ENCODE measurements around the gene ATP1A1.

The ATP1A1 gene

DNA sequence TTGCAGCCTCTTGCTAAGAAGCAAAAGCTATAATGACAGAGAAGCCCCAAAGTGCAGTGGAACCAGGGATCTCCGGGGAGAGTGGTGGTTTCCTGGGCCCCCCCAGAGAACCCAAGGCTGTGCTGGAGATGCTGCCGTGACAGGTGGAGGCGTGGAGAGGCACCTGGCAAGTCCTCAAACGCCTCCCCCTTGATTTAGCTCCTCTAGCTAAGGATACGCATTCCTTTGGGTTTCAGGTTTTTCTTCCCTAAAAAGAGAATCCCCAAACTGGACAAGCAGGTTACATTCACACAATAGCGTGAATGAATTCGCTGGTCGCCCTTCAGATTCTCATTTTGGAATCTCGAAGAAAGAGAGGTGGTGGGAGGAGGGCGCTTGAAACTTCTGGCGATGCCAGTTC is 853 bp upstream of the ATP1A1 start:
- TF ChIP-seq EZH2phosphoT487 (conservative IDR thresholded peaks at IDR 0.05; ENCODE audit: low read length), result no peak
- TF ChIP-seq, protein P1, sequence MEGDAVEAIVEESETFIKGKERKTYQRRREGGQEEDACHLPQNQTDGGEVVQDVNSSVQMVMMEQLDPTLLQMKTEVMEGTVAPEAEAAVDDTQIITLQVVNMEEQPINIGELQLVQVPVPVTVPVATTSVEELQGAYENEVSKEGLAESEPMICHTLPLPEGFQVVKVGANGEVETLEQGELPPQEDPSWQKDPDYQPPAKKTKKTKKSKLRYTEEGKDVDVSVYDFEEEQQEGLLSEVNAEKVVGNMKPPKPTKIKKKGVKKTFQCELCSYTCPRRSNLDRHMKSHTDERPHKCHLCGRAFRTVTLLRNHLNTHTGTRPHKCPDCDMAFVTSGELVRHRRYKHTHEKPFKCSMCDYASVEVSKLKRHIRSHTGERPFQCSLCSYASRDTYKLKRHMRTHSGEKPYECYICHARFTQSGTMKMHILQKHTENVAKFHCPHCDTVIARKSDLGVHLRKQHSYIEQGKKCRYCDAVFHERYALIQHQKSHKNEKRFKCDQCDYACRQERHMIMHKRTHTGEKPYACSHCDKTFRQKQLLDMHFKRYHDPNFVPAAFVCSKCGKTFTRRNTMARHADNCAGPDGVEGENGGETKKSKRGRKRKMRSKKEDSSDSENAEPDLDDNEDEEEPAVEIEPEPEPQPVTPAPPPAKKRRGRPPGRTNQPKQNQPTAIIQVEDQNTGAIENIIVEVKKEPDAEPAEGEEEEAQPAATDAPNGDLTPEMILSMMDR (IDR thresholded peaks at IDR 0.05; ENCODE audit: insufficient read depth, low read length, poor library complexity, severe bottlenecking), result no peak
- Histone ChIP-seq H2AFZ (ENCODE audit: low read depth, low read length, severe bottlenecking) (peak overlapping the region; percentile 98), H3K4me3 (ENCODE audit: insufficient read depth, low read length, poor library complexity, severe bottlenecking) (peak overlapping the region; percentile 98), H3F3A (ENCODE audit: insufficient read depth) (no peaks in the 10 kb centered on the region), H3K9me3 (ENCODE audit: insufficient read depth, low read length) (no peaks in the 10 kb centered on the region), H3K9me2 (replicated peaks; ENCODE audit: insufficient read depth, low read length) (no peaks in the 10 kb centered on the region), H3K9ac (ENCODE audit: low read length) (no peak overlapping the region), H4K20me1 (ENCODE audit: low read depth, low read length) (peaks cover 18% of the 10 kb centered on the region; the same call in 1 of the 2 replicates), H3K79me2 (ENCODE audit: insufficient read depth, low read length) (peaks cover 32% of the 10 kb centered on the region), H3K27ac (ENCODE audit: low read depth, low read length) (no peak overlapping the region), H3K4me2 (ENCODE audit: low read depth, low read length, poor library complexity, severe bottlenecking) (peak overlapping the region; percentile 65), H3K36me3 (ENCODE audit: low read length) (no peaks in the 10 kb centered on the region), H3K27me3 (ENCODE audit: low read length) (no peaks in the 10 kb centered on the region; the same call in 1 of the 2 replicates)

DNA sequence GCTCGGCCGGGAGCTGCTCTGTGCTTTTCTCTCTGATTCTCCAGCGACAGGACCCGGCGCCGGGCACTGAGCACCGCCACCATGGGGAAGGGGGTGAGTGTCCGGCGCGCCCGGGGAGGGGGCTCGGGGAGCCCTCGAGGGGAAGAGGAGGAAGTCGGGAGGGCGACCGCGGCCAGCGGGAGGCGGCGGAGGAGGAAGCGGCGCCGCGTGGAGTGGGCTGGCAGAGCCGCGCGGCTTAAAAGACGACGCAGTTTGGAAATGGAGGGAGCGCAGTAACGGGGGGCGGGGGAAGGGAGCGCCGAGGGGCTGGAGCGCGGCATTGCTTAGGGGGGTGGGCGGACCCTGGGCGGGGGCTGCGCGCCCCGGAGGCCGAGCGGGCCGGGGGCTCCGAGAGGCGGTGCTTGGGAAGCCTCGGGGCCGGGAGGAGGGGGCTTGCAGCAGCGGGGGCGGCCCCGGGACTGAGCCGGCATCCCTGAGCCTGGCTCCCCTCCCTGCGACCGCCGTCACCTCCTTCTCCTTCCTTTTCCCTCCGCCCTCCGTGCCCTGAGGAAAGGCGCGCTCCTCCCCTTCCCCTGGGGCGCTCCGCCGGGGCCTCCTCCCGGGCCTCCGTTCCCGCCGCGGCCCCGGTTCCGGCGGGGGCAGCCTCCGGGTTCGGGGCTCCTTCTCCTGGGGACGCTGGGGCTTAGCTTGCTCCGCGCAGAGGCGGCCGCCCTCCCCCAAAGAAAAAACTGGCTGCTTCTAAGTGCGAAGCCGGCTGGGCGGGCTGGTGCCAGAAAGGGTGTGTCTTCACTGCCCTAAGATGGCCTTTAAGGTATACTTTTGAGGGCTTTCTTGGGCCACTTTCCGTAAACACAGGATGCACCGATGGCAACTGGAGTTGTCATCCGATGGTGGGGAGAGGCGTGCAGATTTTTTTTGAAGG is 648 bp downstream of the ATP1A1 start:
- Histone ChIP-seq H3K9me2 (replicated peaks; ENCODE audit: insufficient read depth, low read length) (no peaks in the 10 kb centered on the region), H4K20me1 (ENCODE audit: low read depth, low read length) (peaks cover 27% of the 10 kb centered on the region), H3K4me3 (ENCODE audit: insufficient read depth, low read length, poor library complexity, severe bottlenecking) (peak overlapping the region; percentile 98), H2AFZ (ENCODE audit: low read depth, low read length, severe bottlenecking) (peak overlapping the region; percentile 92), H3K27me3 (ENCODE audit: low read length) (no peaks in the 10 kb centered on the region), H3K4me2 (ENCODE audit: low read depth, low read length, poor library complexity, severe bottlenecking) (peak overlapping the region; percentile 63), H3K79me2 (ENCODE audit: insufficient read depth, low read length) (peaks cover 43% of the 10 kb centered on the region), H3K27ac (ENCODE audit: low read depth, low read length) (no peak overlapping the region; the same call in 1 of the 2 replicates), H3K9me3 (ENCODE audit: insufficient read depth, low read length) (no peaks in the 10 kb centered on the region), H3F3A (ENCODE audit: insufficient read depth) (no peaks in the 10 kb centered on the region), H3K36me3 (ENCODE audit: low read length) (no peaks in the 10 kb centered on the region), H3K9ac (ENCODE audit: low read length) (peak overlapping the region; percentile 89)
- TF ChIP-seq, protein P1 (IDR thresholded peaks at IDR 0.05; ENCODE audit: insufficient read depth, low read length, poor library complexity, severe bottlenecking), result no peak
- no peak for TF ChIP-seq EZH2phosphoT487 (conservative IDR thresholded peaks at IDR 0.05; ENCODE audit: low read length)

DNA sequence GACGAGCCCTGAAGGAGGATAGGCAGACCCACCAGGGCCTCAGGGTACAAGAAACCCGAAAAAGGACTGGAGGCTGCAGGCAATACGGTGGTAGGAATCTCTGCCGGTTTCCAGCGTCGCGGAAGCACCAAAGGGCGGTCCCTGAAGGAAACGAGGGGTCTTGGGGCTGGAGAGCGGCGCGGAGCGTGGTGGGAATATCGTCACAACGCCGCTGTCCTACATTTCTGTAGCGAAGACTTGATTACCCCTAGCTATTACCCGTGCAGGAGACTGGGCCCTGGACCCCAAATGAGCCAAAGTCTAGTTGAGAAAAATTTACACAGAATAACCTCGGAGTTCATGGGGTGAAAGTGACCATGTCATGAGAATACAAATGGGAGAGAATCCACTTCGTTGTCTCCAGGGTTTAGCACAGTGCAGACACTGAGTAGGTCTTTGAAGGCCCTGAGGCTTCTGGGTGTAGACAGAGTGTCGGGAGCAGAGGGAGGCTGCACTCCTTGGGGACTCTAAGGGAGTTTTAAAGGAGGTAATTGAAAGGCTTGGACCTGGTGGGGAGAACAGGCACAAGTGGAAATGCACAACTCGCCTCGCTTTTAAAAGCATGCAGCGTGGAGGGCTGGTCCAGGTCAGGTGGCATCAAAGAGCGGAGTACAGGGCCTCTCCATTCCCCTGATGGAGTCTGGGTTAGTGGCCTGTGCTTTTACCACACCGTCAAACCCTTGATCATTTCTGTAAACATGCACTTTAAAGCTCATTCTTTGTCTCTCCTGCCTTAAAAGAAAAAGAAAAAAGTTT is 1.5 kb downstream of the ATP1A1 start:
- H3K27ac ChIP-seq (ENCODE audit: low read depth, low read length), result no peak overlapping the region
- peaks cover 52% of the 10 kb centered on the region for H3K79me2 ChIP-seq (ENCODE audit: insufficient read depth, low read length)
- H3K36me3 ChIP-seq (ENCODE audit: low read length), result no peaks in the 10 kb centered on the region
- H2AFZ ChIP-seq (ENCODE audit: low read depth, low read length, severe bottlenecking), result no peak overlapping the region
- peak overlapping the region; percentile 89 for H3K9ac ChIP-seq (ENCODE audit: low read length)
- no peaks in the 10 kb centered on the region for H3K9me2 ChIP-seq (replicated peaks; ENCODE audit: insufficient read depth, low read length)
- TF ChIP-seq, protein P1 (IDR thresholded peaks at IDR 0.05; ENCODE audit: insufficient read depth, low read length, poor library complexity, severe bottlenecking), result no peak
- no peak for TF ChIP-seq EZH2phosphoT487 (conservative IDR thresholded peaks at IDR 0.05; ENCODE audit: low read length)
- peak overlapping the region; percentile 98 for H3K4me3 ChIP-seq (ENCODE audit: insufficient read depth, low read length, poor library complexity, severe bottlenecking)
- H4K20me1 ChIP-seq (ENCODE audit: low read depth, low read length), result peaks cover 34% of the 10 kb centered on the region
- H3K27me3 ChIP-seq (ENCODE audit: low read length), result no peaks in the 10 kb centered on the region
- no peaks in the 10 kb centered on the region for H3K9me3 ChIP-seq (ENCODE audit: insufficient read depth, low read length)
- H3K4me2 ChIP-seq (ENCODE audit: low read depth, low read length, poor library complexity, severe bottlenecking), result peak overlapping the region; percentile 63
- no peaks in the 10 kb centered on the region for H3F3A ChIP-seq (ENCODE audit: insufficient read depth)
